H9 (cell line): Measurements from ENCODE around the gene SLC22A16. TPM values are rescaled to one million over a fixed set of nuclear protein-coding genes. Genes with fewer than 3 reads are reported as not detected.

ENCODE experiments used
- DNase-seq: peaks from one replicate; pipeline ENCODE4 v3.0.0-alpha.2; 2017
- H2AFZ ChIP-seq: one replicate; pipeline ENCODE4 v1.6.1; 2013; ENCODE audit warnings: mild to moderate bottlenecking, low read length, control low read depth, moderate library complexity
- H2AK5ac ChIP-seq: 2 replicates; pipeline ENCODE4 v1.6.1; 2013; ENCODE audit warnings: low read length, control low read depth, mixed read lengths; ENCODE audit not compliant: insufficient read length
- H2BK120ac ChIP-seq: one replicate; pipeline ENCODE4 v1.6.1; 2013; ENCODE audit warnings: low read depth, mild to moderate bottlenecking, low read length, control low read depth, inconsistent platforms; ENCODE audit not compliant: poor library complexity, severe bottlenecking
- H2BK12ac ChIP-seq: 2 replicates; pipeline ENCODE4 v1.6.1; 2013; ENCODE audit warnings: low read length, control low read depth, mixed read lengths, low read depth; ENCODE audit not compliant: insufficient read length
- H2BK15ac ChIP-seq: 2 replicates; pipeline ENCODE4 v1.6.1; 2013; ENCODE audit warnings: low read depth, low read length, control low read depth
- H2BK20ac ChIP-seq: one replicate; pipeline ENCODE4 v1.6.1; 2013; ENCODE audit warnings: low read depth, mild to moderate bottlenecking, low read length, control low read depth, inconsistent platforms; ENCODE audit not compliant: poor library complexity, severe bottlenecking
- H2BK5ac ChIP-seq: 2 replicates; pipeline ENCODE4 v1.6.1; 2013; ENCODE audit warnings: low read length, control low read depth, mixed read lengths; ENCODE audit not compliant: insufficient read length
- H3K14ac ChIP-seq: 2 replicates; pipeline ENCODE4 v1.6.1; 2013; ENCODE audit warnings: low read length, control low read depth; ENCODE audit not compliant: insufficient read depth
- H3K18ac ChIP-seq: 2 replicates; pipeline ENCODE4 v1.6.1; 2013; ENCODE audit warnings: low read depth, mild to moderate bottlenecking, mixed read lengths, low read length, control low read depth; ENCODE audit not compliant: insufficient read length
- H3K23ac ChIP-seq: 2 replicates; pipeline ENCODE4 v1.6.1; 2013; ENCODE audit warnings: low read length, control low read depth, mixed read lengths, low read depth; ENCODE audit not compliant: insufficient read length
- H3K23me2 ChIP-seq: 2 replicates; pipeline ENCODE4 v1.6.1; 2013; ENCODE audit warnings: low read depth, mild to moderate bottlenecking, mixed read lengths, low read length, control low read depth; ENCODE audit not compliant: insufficient read length, poor library complexity, severe bottlenecking
- H3K27ac ChIP-seq: 2 replicates; pipeline ENCODE4 v1.5.1; 2013; ENCODE audit warnings: low read length, control low read depth, mixed read lengths, low read depth; ENCODE audit not compliant: insufficient read length
- H3K27me3 ChIP-seq: 2 replicates; pipeline ENCODE4 v1.6.1; 2013; ENCODE audit warnings: low read length, control low read depth, inconsistent platforms; ENCODE audit not compliant: insufficient read depth
- H3K4ac ChIP-seq: 2 replicates; pipeline ENCODE4 v1.6.1; 2013; ENCODE audit warnings: low read depth, mild to moderate bottlenecking, control low read depth, inconsistent platforms, low read length, moderate library complexity
- H3K4me1 ChIP-seq: 2 replicates; pipeline ENCODE4 v1.6.1; 2013; ENCODE audit warnings: low read length, control low read depth, inconsistent platforms; ENCODE audit not compliant: insufficient read depth
- H3K4me2 ChIP-seq: 2 replicates; pipeline ENCODE4 v1.6.1; 2013; ENCODE audit warnings: low read length, control low read depth, mixed read lengths; ENCODE audit not compliant: insufficient read length, insufficient read depth
- H3K56ac ChIP-seq: 2 replicates; pipeline ENCODE4 v1.6.1; 2013; ENCODE audit warnings: low read depth, mild to moderate bottlenecking, mixed read lengths, low read length, control low read depth; ENCODE audit not compliant: insufficient read length
- H3K79me1 ChIP-seq: 2 replicates; pipeline ENCODE4 v1.6.1; 2013; ENCODE audit warnings: low read depth, mild to moderate bottlenecking, moderate library complexity, low read length, control low read depth, inconsistent platforms; ENCODE audit not compliant: insufficient read depth, poor library complexity, severe bottlenecking
- H3K79me2 ChIP-seq: 2 replicates; pipeline ENCODE4 v1.6.1; 2013; ENCODE audit warnings: low read length, control low read depth, inconsistent platforms; ENCODE audit not compliant: insufficient read depth
- H3K9ac ChIP-seq: 2 replicates; pipeline ENCODE4 v1.6.1; 2013; ENCODE audit warnings: low read length, control low read depth, mixed read lengths; ENCODE audit not compliant: insufficient read length; ENCODE audit errors: extremely low read depth
- H3K9me3 ChIP-seq: one replicate; pipeline ENCODE4 v1.6.1; 2013; ENCODE audit warnings: low read depth, low read length, inconsistent platforms; ENCODE audit not compliant: control insufficient read depth
- H3T11ph ChIP-seq: one replicate; pipeline ENCODE4 v1.6.1; 2013; ENCODE audit warnings: mild to moderate bottlenecking, low read length, control low read depth, inconsistent platforms
- H4K20me1 ChIP-seq: one replicate; pipeline ENCODE4 v1.6.1; 2013; ENCODE audit not compliant: control insufficient read depth, insufficient read length, insufficient read depth
- H4K5ac ChIP-seq: 2 replicates; pipeline ENCODE4 v1.6.1; 2013; ENCODE audit warnings: low read depth, mild to moderate bottlenecking, mixed read lengths, low read length, control low read depth; ENCODE audit not compliant: insufficient read length
- H4K8ac ChIP-seq: replicated peaks from 2 replicates; pipeline ENCODE4 v1.6.1; 2013; ENCODE audit warnings: low read length, control low read depth, mixed read lengths, low read depth; ENCODE audit not compliant: insufficient read length
- H4K91ac ChIP-seq: 2 replicates; pipeline ENCODE4 v1.6.1; 2013; ENCODE audit warnings: low read depth, mild to moderate bottlenecking, moderate library complexity, mixed read lengths, low read length, control low read depth; ENCODE audit not compliant: insufficient read length
- H3K27ac Mint-ChIP-seq, 3 experiments: 2 replicates in 2 of 3; 3 replicates in 1 of 3; pipeline ENCODE4 v1.8.0; 2020 to 2021; ENCODE audit warnings: mixed read lengths in 3 of 3, mild to moderate bottlenecking in 1 of 3, moderate library complexity in 1 of 3
- H3K27me3 Mint-ChIP-seq: 2 replicates; pipeline ENCODE4 v1.8.0; 2021; ENCODE audit warnings: low read depth, mild to moderate bottlenecking, moderate library complexity, mixed read lengths
- H3K36me3 Mint-ChIP-seq, 3 experiments: 2 replicates in 2 of 3; 3 replicates in 1 of 3; pipeline ENCODE4 v1.8.0; 2020 to 2021; ENCODE audit warnings: low read depth in 3 of 3, mixed read lengths in 3 of 3; ENCODE audit not compliant: insufficient read depth in 1 of 3
- H3K4me1 Mint-ChIP-seq, 2 experiments: 2 replicates each; pipeline ENCODE4 v1.8.0; 2020; ENCODE audit warnings: mixed read lengths in 2 of 2
- H3K4me3 Mint-ChIP-seq, 2 experiments: 2 replicates in 1 of 2; 3 replicates in 1 of 2; pipeline ENCODE4 v1.8.0; 2020 to 2021; ENCODE audit warnings: mild to moderate bottlenecking in 2 of 2, mixed read lengths in 2 of 2, moderate library complexity in 1 of 2
- H3K9me3 Mint-ChIP-seq, 2 experiments: 2 replicates in 1 of 2; 3 replicates in 1 of 2; pipeline ENCODE4 v1.8.0; 2020; ENCODE audit warnings: mild to moderate bottlenecking in 2 of 2, mixed read lengths in 2 of 2, moderate library complexity in 1 of 2
- WGBS: extraction: QIAGEN DNeasy Blood & Tissue Kit; methylation state at CpG from one replicate; pipeline ENCODE4 v1.1.7; 2013; ENCODE audit warnings: missing lambda C conversion rate, low lambda C conversion rate, mixed read lengths; ENCODE audit not compliant: insufficient read length; ENCODE audit errors: extremely low coverage; 5-methylcytosine and 5-hydroxymethylcytosine counted together
- total RNA-seq: library from RNA; stranded (reverse); gene quantifications from 2 replicates; pipeline ENCODE4 v1.2.1, GENCODE V29; 2021
- TF ChIP-seq, protein P1 (sequence below): fragments of 200-600 bp; sonication (generic); conservative IDR thresholded peaks from 3 replicates; pipeline ENCODE4 v1.8.0; 2021; ENCODE audit warnings: antibody characterized with exemption, mild to moderate bottlenecking

Gene SLC22A16
- total RNA-seq, 1 experiment from 2014 or later = not detected

DNA sequence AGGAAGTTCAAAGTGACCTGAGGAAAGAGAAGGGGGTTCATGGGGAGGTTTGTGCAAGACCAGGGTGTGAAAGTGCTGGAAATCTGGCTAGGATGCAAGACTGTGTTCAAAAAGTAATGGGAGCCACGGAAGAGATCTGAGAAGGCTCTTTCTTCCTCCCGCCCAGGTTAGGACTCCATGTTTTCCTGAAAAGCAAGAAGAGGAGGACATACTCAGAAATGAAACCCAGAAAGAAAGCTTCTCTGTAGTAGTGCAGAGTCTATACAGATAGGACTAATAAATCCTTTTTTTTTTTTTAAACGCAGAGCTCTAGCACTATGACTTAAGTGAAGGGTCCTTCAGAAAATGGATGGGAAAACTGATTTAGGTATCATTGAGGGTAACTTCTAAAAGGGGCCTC lies 57.8 kb downstream of the SLC22A16 start:
- Histone ChIP-seq H3K9ac (no peak overlapping the region), H3T11ph (no peak overlapping the region), H3K79me2 (no peaks in the 10 kb centered on the region), H3K23me2 (no peaks in the 10 kb centered on the region), H3K4me2 (no peak overlapping the region), H3K14ac (no peak overlapping the region), H3K18ac (no peak overlapping the region), H2BK5ac (no peak overlapping the region), H3K27ac (no peak overlapping the region), H2AFZ (no peak overlapping the region), H3K27me3 (no peaks in the 10 kb centered on the region), H2BK15ac (no peak overlapping the region), H4K91ac (no peak overlapping the region), H4K8ac (no peak overlapping the region), H2BK12ac (no peak overlapping the region), H3K23ac (no peak overlapping the region), H3K9me3 (no peaks in the 10 kb centered on the region), H3K79me1 (no peaks in the 10 kb centered on the region), H2AK5ac (no peak overlapping the region), H4K20me1 (no peaks in the 10 kb centered on the region), H2BK120ac (no peak overlapping the region), H3K4ac (no peak overlapping the region), H4K5ac (no peak overlapping the region), H3K56ac (no peak overlapping the region), H2BK20ac (no peak overlapping the region), H3K4me1 (no peaks in the 10 kb centered on the region)
- no peak for DNase-seq
- no peaks in the 10 kb centered on the region for H3K4me1 Mint-ChIP-seq
- H3K36me3 Mint-ChIP-seq = peaks cover 0 to 6% (median 4%) of the 10 kb centered on the region in 3 experiments; a peak in 1 of 7 replicates
- TF ChIP-seq, protein P1, sequence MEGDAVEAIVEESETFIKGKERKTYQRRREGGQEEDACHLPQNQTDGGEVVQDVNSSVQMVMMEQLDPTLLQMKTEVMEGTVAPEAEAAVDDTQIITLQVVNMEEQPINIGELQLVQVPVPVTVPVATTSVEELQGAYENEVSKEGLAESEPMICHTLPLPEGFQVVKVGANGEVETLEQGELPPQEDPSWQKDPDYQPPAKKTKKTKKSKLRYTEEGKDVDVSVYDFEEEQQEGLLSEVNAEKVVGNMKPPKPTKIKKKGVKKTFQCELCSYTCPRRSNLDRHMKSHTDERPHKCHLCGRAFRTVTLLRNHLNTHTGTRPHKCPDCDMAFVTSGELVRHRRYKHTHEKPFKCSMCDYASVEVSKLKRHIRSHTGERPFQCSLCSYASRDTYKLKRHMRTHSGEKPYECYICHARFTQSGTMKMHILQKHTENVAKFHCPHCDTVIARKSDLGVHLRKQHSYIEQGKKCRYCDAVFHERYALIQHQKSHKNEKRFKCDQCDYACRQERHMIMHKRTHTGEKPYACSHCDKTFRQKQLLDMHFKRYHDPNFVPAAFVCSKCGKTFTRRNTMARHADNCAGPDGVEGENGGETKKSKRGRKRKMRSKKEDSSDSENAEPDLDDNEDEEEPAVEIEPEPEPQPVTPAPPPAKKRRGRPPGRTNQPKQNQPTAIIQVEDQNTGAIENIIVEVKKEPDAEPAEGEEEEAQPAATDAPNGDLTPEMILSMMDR = no peak
- peaks cover 4 to 7% of the 10 kb centered on the region in 2 experiments; a peak in 3 of 5 replicates for H3K9me3 Mint-ChIP-seq
- WGBS = no CpG with 5 or more reads among the region's 3 CpGs
- no peak overlapping the region for H3K27ac Mint-ChIP-seq
- no peak overlapping the region for H3K4me3 Mint-ChIP-seq
- peaks cover 2% of the 10 kb centered on the region; the same call in 1 of the 2 replicates for H3K27me3 Mint-ChIP-seq
